ENCODE results near the gene GPR18.
"Not testable (repeated sequence)": the region's sequence is repeated elsewhere in the genome, so short reads cannot be mapped to it uniquely, and the experiment has no call there.

The GPR18 gene

GRCh38 chr13:99266827-99267226 is 8.6 kb upstream of the GPR18 start:
- DNase-seq (ENCODE audit: low read depth, low spot score), result no peak

GRCh38 chr13:99265821-99266426 is 7.7 kb upstream of the GPR18 start:
- DNase-seq (ENCODE audit: low read depth, low spot score), result no peak

GRCh38 chr13:99265162-99265800 is 7.1 kb upstream of the GPR18 start:
- DNase-seq (ENCODE audit: low read depth, low spot score), result no peak

- no peak for DNase-seq (ENCODE audit: low read depth, low spot score)
Measured at GRCh38 chr13:99264051-99264450, 5.9 kb upstream of the GPR18 start.

- no peak for DNase-seq (ENCODE audit: low read depth, low spot score)
Measured at GRCh38 chr13:99263126-99263785, 5.1 kb upstream of the GPR18 start.

- no peak for DNase-seq (ENCODE audit: low read depth, low spot score)
Measured at GRCh38 chr13:99261059-99261458, 2.9 kb upstream of the GPR18 start.

- DNase-seq (ENCODE audit: low read depth, low spot score), result no peak
Measured at GRCh38 chr13:99260216-99260615, 2.0 kb upstream of the GPR18 start.

GRCh38 chr13:99258946-99259345 is 767 bp upstream of the GPR18 start:
- DNase-seq (ENCODE audit: low read depth, low spot score), result no peak

GRCh38 chr13:99257291-99257690 is 888 bp downstream of the GPR18 start:
- DNase-seq (ENCODE audit: low read depth, low spot score), result no peak

- no peak for DNase-seq (ENCODE audit: low read depth, low spot score)
Measured at GRCh38 chr13:99256709-99257108, 1.5 kb downstream of the GPR18 start.

GRCh38 chr13:99256283-99256682 is 1.9 kb downstream of the GPR18 start:
- DNase-seq (ENCODE audit: low read depth, low spot score), result no peak

GRCh38 chr13:99255271-99255670 is 2.9 kb downstream of the GPR18 start:
- DNase-seq (ENCODE audit: low read depth, low spot score), result no peak

GRCh38 chr13:99254830-99255229 is 3.3 kb downstream of the GPR18 start:
- no peak for DNase-seq (ENCODE audit: low read depth, low spot score)

- no peak for DNase-seq (ENCODE audit: low read depth, low spot score)
Measured at GRCh38 chr13:99251921-99252320, 6.3 kb downstream of the GPR18 start.

- DNase-seq (ENCODE audit: low read depth, low spot score), result no peak
Measured at GRCh38 chr13:99250982-99251825, 7.0 kb downstream of the GPR18 start.

- not testable (repeated sequence) for DNase-seq (ENCODE audit: low read depth, low spot score)
Measured at GRCh38 chr13:99249606-99250005, 8.6 kb downstream of the GPR18 start.

- not testable (repeated sequence) for DNase-seq (ENCODE audit: low read depth, low spot score)
Measured at GRCh38 chr13:99249178-99249577, 9.0 kb downstream of the GPR18 start.

GRCh38 chr13:99246100-99246499 is 12.1 kb downstream of the GPR18 start:
- no peak for DNase-seq (ENCODE audit: low read depth, low spot score)

- no peak for DNase-seq (ENCODE audit: low read depth, low spot score)
Measured at GRCh38 chr13:99237981-99238662, 20.1 kb downstream of the GPR18 start.

GRCh38 chr13:99231721-99232120 is 26.5 kb downstream of the GPR18 start:
- DNase-seq (ENCODE audit: low read depth, low spot score), result no peak

- DNase-seq (ENCODE audit: low read depth, low spot score), result no peak
Measured at GRCh38 chr13:99230991-99231390, 27.2 kb downstream of the GPR18 start.

- not testable (repeated sequence) for DNase-seq (ENCODE audit: low read depth, low spot score)
Measured at GRCh38 chr13:99230588-99230987, 27.6 kb downstream of the GPR18 start.
